ENCODE measurements around the gene OARD1.

The OARD1 gene

GRCh38 chr6:41074692-41075436 is 2.7 kb upstream of the OARD1 start:
- no peak for DNase-seq (ENCODE audit: low spot score)

- peak; percentile 13 for DNase-seq (ENCODE audit: low spot score)
Observed at GRCh38 chr6:41073968-41074691, 2.0 kb upstream of the OARD1 start.

- peak; percentile 78 for DNase-seq (ENCODE audit: low spot score)
Observed at GRCh38 chr6:41073203-41073967, 1.2 kb upstream of the OARD1 start.

GRCh38 chr6:41072836-41073202 is 663 bp upstream of the OARD1 start, which contains the start of gene NFYA:
NFYA (plus strand) TSS chr6:41072974; CDS start chr6:41079090, 6,116 bp downstream.
- no peak for DNase-seq (ENCODE audit: low spot score)

GRCh38 chr6:41071501-41071922 is 644 bp downstream of the OARD1 start:
- no peak for DNase-seq (ENCODE audit: low spot score)

- DNase-seq (ENCODE audit: low spot score), result peak; percentile 55
Observed at GRCh38 chr6:41066867-41067304, 5.3 kb downstream of the OARD1 start.

GRCh38 chr6:41065550-41066026 is 6.6 kb downstream of the OARD1 start:
- DNase-seq (ENCODE audit: low spot score), result no peak

- no peak for DNase-seq (ENCODE audit: low spot score)
Observed at GRCh38 chr6:41064841-41065240, 7.3 kb downstream of the OARD1 start.

- no peak for DNase-seq (ENCODE audit: low spot score)
Observed at GRCh38 chr6:41063884-41064285, 8.3 kb downstream of the OARD1 start.

GRCh38 chr6:41062056-41062455 is 10.1 kb downstream of the OARD1 start:
- DNase-seq (ENCODE audit: low spot score), result no peak

GRCh38 chr6:41061196-41061726 is 10.9 kb downstream of the OARD1 start:
- DNase-seq (ENCODE audit: low spot score), result no peak

- DNase-seq (ENCODE audit: low spot score), result no peak
Observed at GRCh38 chr6:41059556-41059955, 12.6 kb downstream of the OARD1 start.

- no peak for DNase-seq (ENCODE audit: low spot score)
Observed at GRCh38 chr6:41058783-41059181, 13.4 kb downstream of the OARD1 start.

- DNase-seq (ENCODE audit: low spot score), result no peak
Observed at GRCh38 chr6:41056768-41057490, 15.2 kb downstream of the OARD1 start.

- DNase-seq (ENCODE audit: low spot score), result no peak
Observed at GRCh38 chr6:41055149-41055548, 17.0 kb downstream of the OARD1 start.

GRCh38 chr6:41054511-41054910 is 17.6 kb downstream of the OARD1 start:
- DNase-seq (ENCODE audit: low spot score), result no peak

GRCh38 chr6:41053041-41053440 is 19.1 kb downstream of the OARD1 start, which contains the start of gene APOBEC2:
APOBEC2 (plus strand) TSS chr6:41053202; CDS start chr6:41053348, 146 bp downstream.
- no peak for DNase-seq (ENCODE audit: low spot score)

- DNase-seq (ENCODE audit: low spot score), result no peak
Observed at GRCh38 chr6:41051873-41052272, 20.3 kb downstream of the OARD1 start.

GRCh38 chr6:41050536-41050935 is 21.6 kb downstream of the OARD1 start:
- DNase-seq (ENCODE audit: low spot score), result no peak

- DNase-seq (ENCODE audit: low spot score), result no peak
Observed at GRCh38 chr6:41049955-41050354, 22.2 kb downstream of the OARD1 start.

GRCh38 chr6:41049521-41049920 is 22.6 kb downstream of the OARD1 start:
- no peak for DNase-seq (ENCODE audit: low spot score)
